OCI-LY7 (cell line): ENCODE measurements around the gene CCDC78. TPM values are rescaled to one million over a fixed set of nuclear protein-coding genes. Genes with fewer than 3 reads are reported as not detected.

ENCODE experiments used
- microRNA-seq: library from miRNA; unstranded; fragments of <30 nt; microRNA quantifications from one replicate; pipeline ENCODE4 v1.2.0, GENCODE V29; 2022; ENCODE audit warnings: borderline replicate concordance
- small RNA-seq: library from RNA; depleted of rRNA; stranded (forward); fragments of <200 nt; gene quantifications from one replicate; pipeline ENCODE3, GENCODE V24; 2014
- total RNA-seq, 2 experiments: library from RNA; depleted of rRNA in 1 of 2; stranded (reverse); fragments of >200 nt in 1 of 2; shearing (Covaris generic) in 1 of 2; gene quantifications; 2 replicates each; pipeline ENCODE4 v1.2.3, GENCODE V29; 2014 to 2022

CCDC78 gene
- total RNA-seq, 2 experiments from 2014 or later: 25.8 to 57.9 TPM

Small RNAs within 50 kb of the gene (microRNA-seq; reads per million reads assigned to microRNA genes)
- not detected for gene MIR662

Small RNAs within 50 kb of the gene (small RNA-seq; reads per million reads assigned to genes)
- gene MIR662: not detected

Other genes with a start within 250 kb of the CCDC78 start
- gene CAPN15, start 198.7 kb downstream of the CCDC78 start, total RNA-seq (2014; rRNA removed; shearing (Covaris generic)): 23.1 and 32.9 TPM in 2 replicates
- gene CAPN15, start 198.7 kb downstream of the CCDC78 start, total RNA-seq (2022): 43.9 and 54.0 TPM in 2 replicates
- gene PRR35, start 166.0 kb downstream of the CCDC78 start, total RNA-seq (2014; rRNA removed; shearing (Covaris generic)): not detected in 2 replicates
- gene PRR35, start 166.0 kb downstream of the CCDC78 start, total RNA-seq (2022): not detected in 2 replicates
- gene NHLRC4, start 159.4 kb downstream of the CCDC78 start, total RNA-seq (2014; rRNA removed; shearing (Covaris generic)): 3.7 and 4.2 TPM in 2 replicates
- 2.5 and 2.6 TPM in 2 replicates for gene NHLRC4, start 159.4 kb downstream of the CCDC78 start, total RNA-seq (2022)
- 32.3 and 39.0 TPM in 2 replicates for gene PIGQ, start 156.5 kb downstream of the CCDC78 start, total RNA-seq (2014; rRNA removed; shearing (Covaris generic))
- 51.4 and 54.2 TPM in 2 replicates for gene PIGQ, start 156.5 kb downstream of the CCDC78 start, total RNA-seq (2022)
- 18.2 and 20.9 TPM in 2 replicates for gene RAB40C, start 136.4 kb downstream of the CCDC78 start, total RNA-seq (2014; rRNA removed; shearing (Covaris generic))
- gene RAB40C, start 136.4 kb downstream of the CCDC78 start, total RNA-seq (2022): 18.3 and 19.3 TPM in 2 replicates
- gene WFIKKN1, start 95.5 kb downstream of the CCDC78 start, total RNA-seq (2014; rRNA removed; shearing (Covaris generic)): 0.46 and 0.47 TPM in 2 replicates
- gene WFIKKN1, start 95.5 kb downstream of the CCDC78 start, total RNA-seq (2022): 0.81 and 1.2 TPM in 2 replicates
- 135 and 152 TPM in 2 replicates for gene METTL26, start 90.1 kb downstream of the CCDC78 start, total RNA-seq (2014; rRNA removed; shearing (Covaris generic))
- gene METTL26, start 90.1 kb downstream of the CCDC78 start, total RNA-seq (2022): 83.9 and 99.0 TPM in 2 replicates
- 62.8 and 63.2 TPM in 2 replicates for gene MCRIP2, start 84.6 kb downstream of the CCDC78 start, total RNA-seq (2014; rRNA removed; shearing (Covaris generic))
- 47.8 and 64.1 TPM in 2 replicates for gene MCRIP2, start 84.6 kb downstream of the CCDC78 start, total RNA-seq (2022)
- 77.6 and 110 TPM in 2 replicates for gene WDR90, start 77.1 kb downstream of the CCDC78 start, total RNA-seq (2014; rRNA removed; shearing (Covaris generic))
- gene WDR90, start 77.1 kb downstream of the CCDC78 start, total RNA-seq (2022): 143 and 153 TPM in 2 replicates
- 129 and 136 TPM in 2 replicates for gene RHOT2, start 58.3 kb downstream of the CCDC78 start, total RNA-seq (2014; rRNA removed; shearing (Covaris generic))
- 129 and 133 TPM in 2 replicates for gene RHOT2, start 58.3 kb downstream of the CCDC78 start, total RNA-seq (2022)
- 3.8 and 4.2 TPM in 2 replicates for gene RHBDL1, start 50.8 kb downstream of the CCDC78 start, total RNA-seq (2014; rRNA removed; shearing (Covaris generic))
- gene RHBDL1, start 50.8 kb downstream of the CCDC78 start, total RNA-seq (2022): 3.6 and 4.2 TPM in 2 replicates
- gene STUB1, start 46.0 kb downstream of the CCDC78 start, total RNA-seq (2014; rRNA removed; shearing (Covaris generic)): 85.5 and 111 TPM in 2 replicates
- gene STUB1, start 46.0 kb downstream of the CCDC78 start, total RNA-seq (2022): 72.4 and 78.6 TPM in 2 replicates
- 70.6 and 82.3 TPM in 2 replicates for gene JMJD8, start 42.1 kb downstream of the CCDC78 start, total RNA-seq (2014; rRNA removed; shearing (Covaris generic))
- gene JMJD8, start 42.1 kb downstream of the CCDC78 start, total RNA-seq (2022): 46.8 and 48.7 TPM in 2 replicates
- 10.3 and 11.6 TPM in 2 replicates for gene WDR24, start 36.0 kb downstream of the CCDC78 start, total RNA-seq (2014; rRNA removed; shearing (Covaris generic))
- gene WDR24, start 36.0 kb downstream of the CCDC78 start, total RNA-seq (2022): 24.0 and 28.9 TPM in 2 replicates
- gene FBXL16, start 20.6 kb downstream of the CCDC78 start, total RNA-seq (2014; rRNA removed; shearing (Covaris generic)): 0.16 and 0.28 TPM in 2 replicates
- gene FBXL16, start 20.6 kb downstream of the CCDC78 start, total RNA-seq (2022): 0.42 and 0.52 TPM in 2 replicates
- gene METRN, start 11.3 kb downstream of the CCDC78 start, total RNA-seq (2014; rRNA removed; shearing (Covaris generic)): 9.5 and 15.9 TPM in 2 replicates
- gene METRN, start 11.3 kb downstream of the CCDC78 start, total RNA-seq (2022): 12.2 and 14.4 TPM in 2 replicates
- 44.8 and 51.3 TPM in 2 replicates for gene ANTKMT, start 5.3 kb downstream of the CCDC78 start, total RNA-seq (2014; rRNA removed; shearing (Covaris generic))
- gene ANTKMT, start 5.3 kb downstream of the CCDC78 start, total RNA-seq (2022): 45.5 and 46.5 TPM in 2 replicates
- gene HAGHL, start 663 bp upstream of the CCDC78 start, total RNA-seq (2014; rRNA removed; shearing (Covaris generic)): 28.1 and 30.8 TPM in 2 replicates
- gene HAGHL, start 663 bp upstream of the CCDC78 start, total RNA-seq (2022): 56.3 and 57.9 TPM in 2 replicates
- gene CIAO3, start 14.6 kb upstream of the CCDC78 start, total RNA-seq (2014; rRNA removed; shearing (Covaris generic)): 142 and 169 TPM in 2 replicates
- 156 and 173 TPM in 2 replicates for gene CIAO3, start 14.6 kb upstream of the CCDC78 start, total RNA-seq (2022)
- 0.13 TPM in 1 of 2 replicates, not detected in the other for gene MSLN, start 34.3 kb upstream of the CCDC78 start, total RNA-seq (2014; rRNA removed; shearing (Covaris generic))
- gene MSLN, start 34.3 kb upstream of the CCDC78 start, total RNA-seq (2022): 0.30 and 0.44 TPM in 2 replicates
- 51.4 and 64.1 TPM in 2 replicates for gene RPUSD1, start 61.9 kb upstream of the CCDC78 start, total RNA-seq (2014; rRNA removed; shearing (Covaris generic))
- 42.1 and 48.6 TPM in 2 replicates for gene RPUSD1, start 61.9 kb upstream of the CCDC78 start, total RNA-seq (2022)
- gene CHTF18, start 62.2 kb upstream of the CCDC78 start, total RNA-seq (2014; rRNA removed; shearing (Covaris generic)): 98.9 and 125 TPM in 2 replicates
- 145 and 146 TPM in 2 replicates for gene CHTF18, start 62.2 kb upstream of the CCDC78 start, total RNA-seq (2022)
- not detected in 2 replicates for gene GNG13, start 74.3 kb upstream of the CCDC78 start, total RNA-seq (2014; rRNA removed; shearing (Covaris generic))
- gene GNG13, start 74.3 kb upstream of the CCDC78 start, total RNA-seq (2022): not detected in 2 replicates
- 5.8 and 17.0 TPM in 2 replicates for gene LMF1, start 244.5 kb upstream of the CCDC78 start, total RNA-seq (2014; rRNA removed; shearing (Covaris generic))
- 31.4 and 32.8 TPM in 2 replicates for gene LMF1, start 244.5 kb upstream of the CCDC78 start, total RNA-seq (2022)